HG03095 (cell line): Measurements from ENCODE around the gene USP36.

Source experiments
- ATAC-seq: cut with Tn5 transposase; IDR thresholded peaks from one replicate; pipeline ENCODE4 v1.9.1; 2021; ENCODE audit warnings: moderate library complexity; ENCODE audit not compliant: unreplicated experiment

The USP36 gene

DNA sequence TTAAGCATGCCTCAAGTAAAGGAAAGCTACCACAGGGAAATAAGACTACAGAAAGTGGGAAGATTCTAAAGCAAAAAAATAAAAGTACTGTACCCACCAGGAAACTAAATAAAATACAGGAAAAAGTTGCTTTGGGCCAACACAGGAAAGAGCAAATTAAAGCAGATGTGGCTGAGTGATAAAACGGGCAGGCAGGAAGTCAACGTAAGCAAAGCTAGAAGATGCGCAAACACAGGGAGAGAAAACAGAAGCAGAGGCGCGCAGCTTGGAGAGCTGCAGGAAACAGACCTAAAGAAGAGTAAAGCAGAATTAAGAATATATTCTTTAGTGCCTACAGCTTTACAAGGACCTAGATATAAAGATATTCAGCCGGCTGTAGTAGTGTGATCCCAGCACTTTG lies 21.7 kb downstream of the USP36 start:
- ATAC-seq: no peak

DNA sequence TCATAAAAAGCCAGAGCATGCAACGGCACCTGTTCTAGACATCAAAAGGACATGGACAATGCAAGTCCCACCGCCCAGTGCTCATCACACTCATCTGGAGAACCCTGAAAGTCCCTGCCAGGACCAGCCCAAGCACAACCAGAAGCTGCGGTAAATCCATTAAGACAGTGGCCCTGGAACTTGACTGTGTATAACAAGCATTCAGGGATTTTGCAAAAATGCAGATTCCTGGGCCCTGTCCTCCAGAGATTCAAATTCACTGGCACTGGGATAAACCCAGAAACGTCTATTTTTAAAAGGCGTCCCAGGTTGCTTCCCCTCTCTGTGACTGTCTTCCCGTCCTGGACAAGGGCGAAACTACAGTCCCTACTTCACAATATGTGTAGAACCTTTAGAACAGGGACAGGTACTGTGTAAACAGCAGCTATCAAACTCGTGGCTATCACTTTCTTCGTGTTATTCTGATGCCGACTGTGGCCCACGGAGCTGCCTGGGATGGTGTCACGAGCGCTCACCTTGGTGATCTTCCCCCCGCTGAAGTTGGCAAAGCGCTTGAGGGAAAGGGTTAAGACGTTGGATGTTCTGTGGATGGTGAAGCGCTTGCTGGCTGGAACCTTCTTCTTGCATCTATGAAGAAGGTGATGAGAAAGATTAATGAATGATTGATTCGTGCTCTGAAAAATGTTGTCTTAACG lies 22.3 kb downstream of the USP36 start:
- ATAC-seq: no peak

DNA sequence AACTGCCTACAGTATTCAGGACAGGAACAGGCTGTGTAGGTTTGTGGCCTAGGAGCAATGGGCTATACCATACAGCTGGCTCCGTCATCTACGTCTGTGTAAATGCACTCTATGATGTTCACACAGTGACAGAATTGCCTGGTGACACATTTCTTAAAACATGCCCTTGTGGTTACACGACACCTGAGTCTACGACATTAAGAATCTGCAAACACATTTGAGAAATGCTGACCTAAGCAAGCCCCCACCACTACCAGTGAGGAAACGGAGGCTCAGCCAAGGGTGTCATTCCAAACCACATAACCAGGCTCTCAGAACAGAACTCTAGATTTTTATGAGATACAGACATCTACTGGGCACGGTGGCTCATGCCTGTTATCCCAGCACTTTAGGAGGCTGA lies 23.5 kb downstream of the USP36 start:
- ATAC-seq: no peak

DNA sequence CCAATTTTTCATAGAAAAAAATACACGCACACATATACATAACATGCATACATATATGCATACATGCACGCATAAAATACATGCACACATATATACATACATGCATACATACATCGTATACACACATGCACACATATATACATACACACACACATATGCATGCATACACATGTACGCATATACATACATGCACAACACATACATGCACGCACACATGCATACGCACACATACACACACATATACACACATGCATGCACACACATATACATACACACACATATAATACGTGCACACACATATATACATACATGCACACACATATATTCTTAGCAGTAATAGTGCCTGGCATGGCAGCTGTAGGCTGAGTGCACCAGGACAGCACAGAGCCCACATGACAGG lies 24.9 kb downstream of the USP36 start:
- ATAC-seq: no peak

DNA sequence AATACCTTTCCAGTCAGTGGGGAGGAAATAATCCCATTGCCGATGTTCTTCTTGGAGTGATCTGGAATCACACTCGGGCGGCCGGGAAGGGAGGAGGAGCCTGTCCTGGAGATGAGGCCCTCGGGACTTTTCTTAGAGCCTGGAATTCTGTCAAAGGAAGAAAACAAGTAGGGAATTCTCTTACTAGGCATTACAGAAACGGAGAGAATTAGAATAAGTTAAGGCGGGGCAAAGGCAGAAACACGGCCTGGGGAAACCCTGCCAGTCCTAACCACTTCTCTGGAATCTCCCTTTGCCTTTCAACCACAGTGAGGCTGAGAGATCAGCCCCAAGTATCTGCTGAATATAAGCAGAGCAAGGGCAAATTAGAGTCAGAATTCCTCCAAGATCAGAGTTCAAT lies 27.8 kb downstream of the USP36 start:
- ATAC-seq: no peak

DNA sequence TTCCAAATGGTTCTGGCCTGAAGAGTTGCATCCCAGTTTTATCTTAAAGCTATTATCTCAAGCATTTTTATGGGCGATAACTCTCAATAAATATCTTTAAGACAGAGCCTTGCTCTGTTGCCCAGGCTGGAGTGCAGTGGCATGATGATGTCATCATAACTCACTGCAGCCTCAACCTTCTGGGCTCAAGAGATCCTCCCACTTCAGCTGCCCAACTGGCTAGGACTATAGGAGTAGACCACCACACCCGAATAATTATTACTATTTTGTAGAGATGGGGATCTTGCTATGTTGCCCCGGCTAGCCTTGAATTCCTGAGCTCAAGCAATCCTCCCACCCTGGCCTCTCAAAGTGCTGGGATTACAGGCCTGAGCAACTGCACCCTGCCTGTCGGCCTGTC lies 32.5 kb downstream of the USP36 start:
- ATAC-seq: no peak

DNA sequence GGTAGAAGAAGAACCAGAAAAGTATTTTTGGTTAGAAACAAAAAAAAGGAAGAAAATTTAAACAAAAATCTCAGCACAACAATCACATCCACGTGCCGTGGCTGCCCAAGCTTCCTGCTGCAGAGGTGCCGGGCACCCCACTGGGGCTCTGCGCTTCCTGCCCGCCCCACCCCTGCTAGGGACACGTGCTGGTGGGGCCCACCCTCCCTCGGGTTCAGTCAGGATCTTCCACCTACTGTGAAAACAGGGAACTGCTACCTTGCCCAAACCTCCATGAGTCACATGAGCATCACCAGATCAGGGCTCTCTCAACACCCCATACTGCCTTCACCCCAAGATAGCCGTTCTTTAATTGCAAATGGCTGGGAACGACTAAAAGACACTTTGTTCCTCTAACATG lies 34.2 kb downstream of the USP36 start:
- ATAC-seq: no peak

DNA sequence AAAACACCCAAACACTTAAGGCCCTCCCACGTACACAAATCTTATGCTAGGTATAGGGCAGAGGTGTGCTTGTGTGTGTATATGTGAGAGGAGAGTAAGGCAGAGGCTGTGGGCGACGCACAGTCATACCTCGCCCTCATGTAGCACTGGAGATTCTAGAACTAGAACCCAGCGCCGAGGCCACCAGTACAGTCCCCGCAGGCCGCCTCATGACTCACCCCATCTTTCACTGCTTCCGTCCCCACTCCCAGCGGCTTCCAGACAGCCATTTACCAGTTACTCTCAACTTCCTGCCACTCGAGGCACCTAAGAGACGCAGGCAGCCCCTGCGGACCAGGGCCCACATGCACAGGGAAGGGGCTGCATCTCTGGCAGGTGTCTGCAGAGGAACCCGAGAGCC lies 35.3 kb downstream of the USP36 start:
- no peak for ATAC-seq

DNA sequence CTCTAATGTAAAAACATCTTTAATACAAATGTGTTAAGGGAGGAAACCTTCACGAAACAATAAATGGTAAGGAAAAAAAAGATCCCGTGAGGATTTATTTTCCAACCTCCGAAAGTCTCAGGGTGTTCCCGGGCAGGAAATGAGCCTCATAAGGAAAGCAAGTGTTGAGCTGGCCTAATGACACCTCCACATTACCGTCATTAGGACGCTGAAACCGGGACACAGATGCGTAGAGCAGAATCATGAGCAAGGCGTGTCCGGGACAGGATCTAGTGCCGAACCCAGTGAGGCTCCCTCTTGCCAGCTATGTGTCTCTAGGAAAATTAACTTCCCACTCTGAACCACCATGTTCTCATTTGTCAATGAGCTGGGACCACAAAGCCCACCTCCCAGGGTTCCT lies 35.8 kb downstream of the USP36 start:
- ATAC-seq: no peak

DNA sequence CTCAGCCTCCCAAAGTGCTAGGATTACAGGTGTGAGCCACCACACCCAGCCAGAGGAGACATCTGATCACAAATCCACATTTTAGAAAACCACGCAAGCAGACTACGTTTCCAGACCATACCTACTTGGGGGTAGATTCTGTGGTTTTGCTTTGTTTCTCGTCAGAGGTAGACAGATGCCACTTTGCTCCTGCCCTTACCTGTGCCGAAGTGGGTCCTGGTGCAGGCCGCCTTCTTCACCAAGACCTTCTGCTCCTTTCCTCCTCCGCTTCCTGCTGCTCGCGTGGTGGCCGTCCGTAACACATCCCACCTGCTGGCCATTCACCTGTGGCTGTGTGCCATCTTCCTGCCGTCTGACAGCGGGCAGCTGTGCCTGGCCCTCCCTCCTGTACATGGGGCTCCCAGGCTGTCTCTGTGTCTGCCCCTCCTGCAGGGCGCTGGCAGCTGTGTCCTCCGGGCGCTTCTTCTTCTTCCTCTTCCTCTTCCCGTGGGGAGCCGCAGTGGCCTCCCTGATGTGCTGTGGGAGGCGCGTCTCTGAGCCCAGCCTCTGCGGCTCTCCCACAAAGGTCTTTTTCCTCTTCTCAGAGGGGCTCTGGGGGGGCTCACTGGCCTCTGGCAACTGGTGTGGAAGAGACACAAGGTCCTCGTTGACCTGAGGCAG lies 37.3 kb downstream of the USP36 start:
- no peak for ATAC-seq

DNA sequence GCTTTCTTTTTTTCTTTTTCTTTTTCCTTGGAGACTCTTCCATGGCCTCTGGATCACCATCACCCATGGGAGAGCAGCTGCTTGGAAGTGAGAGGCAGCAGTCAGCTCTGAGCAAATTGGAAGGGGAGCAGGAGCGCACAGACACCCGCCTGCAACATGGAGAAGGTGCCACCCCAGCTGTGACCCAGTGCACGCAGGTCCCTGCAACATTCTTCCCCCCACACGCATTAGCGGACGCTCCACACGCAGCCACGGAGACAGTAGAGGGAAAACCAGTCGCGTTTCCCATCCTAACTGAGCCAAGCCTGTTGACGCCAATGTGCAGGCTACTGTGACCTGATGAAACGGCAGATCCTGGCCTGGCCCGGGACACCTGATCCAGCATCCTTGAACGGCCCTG lies 38.2 kb downstream of the USP36 start:
- ATAC-seq: no peak

DNA sequence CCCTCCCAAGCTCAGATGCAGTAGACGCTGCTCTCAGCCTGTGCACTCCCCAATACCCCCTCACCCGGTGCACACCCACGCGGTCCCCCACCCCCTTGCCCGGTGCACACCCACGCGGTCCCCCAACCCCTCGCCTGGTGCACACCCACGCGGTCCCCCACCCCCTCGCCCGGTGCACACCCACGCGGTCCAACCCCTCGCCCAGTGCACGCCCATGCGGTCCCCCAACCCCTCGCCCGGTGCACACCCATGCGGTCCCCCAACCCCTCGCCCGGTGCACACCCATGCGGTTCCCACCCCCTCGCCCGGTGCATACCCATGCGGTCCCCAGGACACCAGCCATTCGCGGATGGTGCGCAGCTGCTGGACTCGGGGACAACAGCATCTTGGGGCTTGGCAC lies 38.6 kb downstream of the USP36 start:
- ATAC-seq: no peak

DNA sequence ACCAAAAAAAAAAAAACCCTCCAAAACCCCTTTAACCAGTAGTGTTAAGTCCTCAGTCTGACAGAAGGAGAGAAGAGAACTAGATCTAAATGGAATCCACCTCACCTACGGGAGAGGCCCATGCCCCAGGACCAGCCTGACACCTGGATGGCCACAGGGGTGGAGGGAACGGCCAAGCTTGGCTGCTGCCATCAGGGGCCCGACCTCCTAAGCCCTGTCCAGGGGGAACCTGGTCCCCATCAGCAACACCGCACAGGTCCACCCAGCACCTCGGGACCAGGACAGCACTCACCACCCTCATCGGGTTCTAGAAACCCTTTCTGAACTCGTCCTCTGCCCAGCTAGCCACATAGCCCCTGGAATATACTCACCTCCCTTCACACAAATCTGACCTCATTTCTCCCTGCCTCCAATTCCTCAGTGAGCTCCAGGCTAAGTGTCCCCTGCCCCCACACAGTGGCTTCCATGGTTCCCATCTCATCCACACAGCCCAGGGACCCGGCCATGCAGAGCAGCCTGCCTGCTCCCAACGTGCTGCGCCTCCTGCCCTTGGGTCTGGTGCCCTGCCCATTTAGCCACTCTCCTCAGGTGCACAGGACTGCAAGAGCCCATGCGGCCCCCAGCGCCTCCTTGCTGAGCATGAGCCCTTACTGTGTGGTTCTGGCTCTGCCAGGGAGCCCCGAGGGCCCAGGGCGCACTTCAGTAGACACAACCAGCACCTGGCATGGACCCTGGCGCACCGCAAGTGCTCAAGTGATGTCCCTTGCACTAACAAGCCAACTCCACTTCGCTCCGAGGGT lies 40.3 kb downstream of the USP36 start:
- ATAC-seq: no peak

DNA sequence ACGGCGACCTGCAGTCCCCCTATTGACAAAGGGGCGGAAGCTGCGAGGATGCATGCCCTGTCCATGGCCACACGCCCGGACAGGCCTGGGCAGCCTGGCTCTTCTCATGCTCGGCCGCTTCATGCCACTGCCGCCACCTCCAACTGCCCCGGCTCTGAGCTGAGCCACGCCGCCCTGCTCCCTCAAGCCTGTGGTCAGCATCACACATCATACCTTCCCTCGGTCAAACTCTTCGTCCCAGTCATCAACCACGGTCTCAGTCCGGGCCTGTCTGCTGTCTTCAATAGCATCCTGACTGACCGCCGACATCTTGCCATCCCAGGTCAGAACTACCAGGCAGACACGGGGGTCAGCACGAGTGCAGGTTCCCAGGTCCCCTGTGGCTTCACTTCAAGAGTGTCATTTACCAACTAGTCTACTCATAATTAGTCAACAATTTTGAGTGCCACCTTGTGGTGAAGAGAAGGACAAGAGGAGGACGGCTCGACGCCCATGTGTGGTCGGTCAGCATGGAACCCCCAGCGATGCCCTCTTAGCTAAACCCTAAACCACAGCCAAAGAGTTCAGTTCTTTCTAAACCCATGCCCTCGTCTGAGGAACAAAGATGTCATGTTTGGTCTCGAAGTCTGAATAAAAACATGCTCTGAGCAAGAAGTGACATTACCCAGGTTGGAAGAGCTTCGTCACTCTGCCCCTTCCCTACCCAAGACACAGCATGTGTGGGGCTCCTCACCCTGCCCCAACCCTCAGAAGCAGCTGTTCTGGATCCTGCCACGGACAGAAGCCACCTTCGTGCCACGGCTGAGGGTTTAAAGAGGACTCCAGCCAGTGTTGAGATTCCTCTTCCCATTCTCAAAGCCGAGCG lies 41.7 kb downstream of the USP36 start:
- ATAC-seq: no peak

DNA sequence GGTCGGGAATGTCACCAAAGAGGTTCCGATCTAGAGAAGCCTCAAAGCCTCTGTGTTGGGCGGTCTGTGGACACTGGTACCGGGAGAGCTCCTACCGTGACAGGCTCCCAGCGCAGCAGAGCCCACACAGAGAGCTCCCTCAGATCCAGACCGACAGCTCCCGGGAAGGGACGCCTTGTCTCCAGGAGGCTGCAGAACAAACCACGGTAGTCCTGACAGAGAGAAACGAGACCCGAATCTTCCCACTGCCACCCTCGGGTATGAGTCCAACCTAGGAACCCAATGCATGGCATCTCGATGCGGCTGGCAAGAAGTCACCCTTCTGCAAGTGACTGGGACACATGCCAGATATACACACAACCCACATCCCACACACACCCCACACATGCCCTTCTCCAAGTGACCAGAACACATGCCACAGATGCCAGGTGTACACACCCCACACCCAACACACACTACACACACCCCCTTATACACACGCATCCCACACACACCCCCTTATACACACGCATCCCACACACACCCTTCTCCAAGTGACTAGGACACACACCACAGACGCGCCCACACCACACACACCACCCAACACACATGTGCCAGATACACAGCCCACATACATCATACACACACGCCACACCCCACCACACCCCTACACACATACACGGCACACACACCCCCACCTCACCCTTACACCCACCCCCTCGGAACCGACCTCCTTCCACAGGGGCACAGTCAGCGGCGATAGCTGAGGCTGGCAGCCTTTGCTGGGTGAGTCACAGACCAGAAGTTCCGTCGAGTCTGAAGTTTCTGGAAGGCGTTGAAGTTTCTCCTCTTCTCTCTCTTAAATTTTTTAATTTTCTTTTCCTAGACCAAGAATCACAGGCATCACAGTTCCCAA lies 42.7 kb downstream of the USP36 start:
- ATAC-seq: no peak

DNA sequence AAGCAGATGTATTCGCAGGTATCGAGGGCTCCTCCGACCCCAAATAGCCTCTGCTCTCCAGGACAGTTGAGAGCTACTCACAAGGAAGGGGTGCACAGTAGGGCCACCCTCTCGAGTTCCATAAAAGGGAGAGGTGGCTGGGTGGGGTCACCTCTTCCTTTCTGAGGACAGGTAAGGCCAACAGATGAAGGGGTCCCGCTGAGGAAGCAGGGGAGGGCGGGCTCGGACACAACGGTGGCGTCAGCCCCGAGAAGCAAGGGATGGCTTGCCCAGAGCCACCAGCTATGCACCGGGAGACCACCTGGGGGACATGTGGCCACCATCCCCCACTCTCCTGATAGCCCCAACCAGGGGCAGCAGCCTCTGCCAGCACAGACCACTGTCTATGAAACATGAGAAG lies 43.4 kb downstream of the USP36 start:
- ATAC-seq: no peak

DNA sequence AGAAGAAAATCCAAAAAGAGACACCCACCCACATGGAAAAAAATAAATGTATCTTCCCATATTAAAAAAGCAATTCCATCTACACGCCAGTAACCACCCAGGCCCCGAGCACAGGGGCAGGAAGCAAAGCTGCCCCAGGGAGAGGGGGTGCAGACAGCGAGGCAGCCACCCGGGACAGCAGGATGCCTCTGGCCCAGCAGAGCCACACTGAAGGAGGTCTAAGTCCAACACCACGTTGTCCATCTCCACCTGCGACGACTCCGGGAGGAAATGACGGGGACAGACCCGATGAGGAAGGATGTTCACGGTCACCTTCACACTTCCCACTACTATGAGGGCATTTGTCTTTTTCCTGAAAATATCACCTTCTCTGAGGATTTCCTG lies 44.1 kb downstream of the USP36 start:
- no peak for ATAC-seq

DNA sequence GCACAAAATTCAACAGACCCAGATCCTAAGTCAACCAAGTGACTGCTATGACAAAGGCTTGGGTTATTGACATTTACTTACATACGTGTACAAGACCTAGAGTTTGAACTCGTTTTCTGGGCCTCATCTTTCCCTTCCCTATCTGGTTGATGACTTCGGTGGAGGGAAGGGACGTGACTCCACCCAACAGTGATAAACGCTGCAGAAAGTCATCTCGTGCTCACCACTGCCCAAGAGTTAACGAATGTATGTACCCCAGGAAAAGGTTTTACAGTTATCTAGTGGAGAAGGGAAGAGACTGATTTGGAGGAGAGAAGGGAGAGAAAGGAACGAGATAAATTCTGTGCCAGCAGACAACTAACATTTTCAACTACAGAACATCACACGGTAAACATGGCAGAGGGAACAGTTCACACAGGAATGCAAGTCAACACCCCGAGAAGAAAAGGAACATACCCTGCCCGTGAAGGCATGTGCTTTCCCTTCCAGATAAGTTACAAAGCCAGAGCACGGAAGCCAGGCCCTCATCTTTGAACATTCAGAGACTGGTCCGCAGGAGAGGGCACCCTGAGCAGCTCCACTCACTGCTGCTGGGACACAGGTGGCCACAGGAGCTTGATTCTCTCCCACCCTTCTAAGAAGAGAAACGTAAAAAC lies 44.6 kb downstream of the USP36 start:
- no peak for ATAC-seq

DNA sequence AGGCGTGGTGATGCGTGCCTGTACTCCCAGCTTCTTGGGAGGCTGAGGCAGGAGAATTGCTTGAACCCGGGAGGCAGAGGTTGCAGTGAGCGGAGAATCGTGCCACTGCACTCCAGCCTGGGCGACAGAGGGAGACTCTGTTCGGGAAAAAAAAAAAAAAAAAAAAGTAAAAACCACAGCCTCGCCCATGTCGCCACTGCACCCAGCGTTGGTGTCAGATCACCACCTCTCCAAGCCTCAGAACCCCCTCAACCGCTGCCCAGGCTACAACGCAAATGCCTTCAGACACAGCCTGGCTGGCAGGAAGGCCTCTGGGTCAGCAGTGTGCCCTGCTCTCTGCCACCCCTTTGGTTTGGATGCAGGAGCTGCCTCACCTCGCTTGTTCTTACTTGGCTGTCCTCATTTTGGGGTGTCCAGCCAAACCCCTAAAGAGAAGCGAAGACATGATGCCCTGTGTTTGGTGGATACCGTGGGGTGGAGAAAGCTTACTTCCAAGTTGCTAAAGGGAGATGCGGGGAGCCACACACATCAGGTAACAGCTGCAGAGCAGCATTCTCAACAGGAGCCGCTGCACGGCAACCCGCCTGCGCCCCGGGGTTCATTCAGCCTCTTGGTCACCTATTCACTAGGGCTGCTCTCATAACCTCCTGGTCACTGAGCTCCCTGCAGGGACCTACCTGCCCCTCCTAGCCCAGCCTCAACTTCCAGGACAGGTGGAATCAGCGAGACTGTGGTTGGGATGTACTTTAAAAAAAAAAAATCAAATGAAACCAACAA lies 45.6 kb downstream of the USP36 start:
- ATAC-seq: no peak
